ENCODE measurements around the gene NECAB3.

NECAB3 gene

GRCh38 chr20:33696448-33696847 is 22.2 kb upstream of the NECAB3 start:
- DNase-seq (ENCODE audit: low read depth), result no peak

DNA sequence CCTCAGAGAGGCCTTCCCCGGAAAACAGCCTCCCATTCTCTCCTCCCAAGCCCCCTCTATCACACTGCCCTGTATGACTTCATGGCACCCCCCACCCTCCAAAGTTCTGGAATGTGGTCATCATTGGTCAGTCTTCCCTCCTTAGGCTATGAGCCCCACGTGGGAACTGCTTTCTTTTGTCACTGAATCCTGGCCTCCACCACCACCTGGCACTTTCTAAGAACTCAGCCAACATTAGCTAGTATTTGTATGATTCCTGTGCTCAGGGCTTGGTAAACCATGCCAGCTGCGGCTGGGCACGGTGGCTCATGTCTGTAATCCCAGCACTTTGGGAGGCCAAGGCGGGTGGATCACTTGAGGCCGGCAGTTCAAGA is 20.4 kb upstream of the NECAB3 start:
- no peak for DNase-seq (ENCODE audit: low read depth)

DNA sequence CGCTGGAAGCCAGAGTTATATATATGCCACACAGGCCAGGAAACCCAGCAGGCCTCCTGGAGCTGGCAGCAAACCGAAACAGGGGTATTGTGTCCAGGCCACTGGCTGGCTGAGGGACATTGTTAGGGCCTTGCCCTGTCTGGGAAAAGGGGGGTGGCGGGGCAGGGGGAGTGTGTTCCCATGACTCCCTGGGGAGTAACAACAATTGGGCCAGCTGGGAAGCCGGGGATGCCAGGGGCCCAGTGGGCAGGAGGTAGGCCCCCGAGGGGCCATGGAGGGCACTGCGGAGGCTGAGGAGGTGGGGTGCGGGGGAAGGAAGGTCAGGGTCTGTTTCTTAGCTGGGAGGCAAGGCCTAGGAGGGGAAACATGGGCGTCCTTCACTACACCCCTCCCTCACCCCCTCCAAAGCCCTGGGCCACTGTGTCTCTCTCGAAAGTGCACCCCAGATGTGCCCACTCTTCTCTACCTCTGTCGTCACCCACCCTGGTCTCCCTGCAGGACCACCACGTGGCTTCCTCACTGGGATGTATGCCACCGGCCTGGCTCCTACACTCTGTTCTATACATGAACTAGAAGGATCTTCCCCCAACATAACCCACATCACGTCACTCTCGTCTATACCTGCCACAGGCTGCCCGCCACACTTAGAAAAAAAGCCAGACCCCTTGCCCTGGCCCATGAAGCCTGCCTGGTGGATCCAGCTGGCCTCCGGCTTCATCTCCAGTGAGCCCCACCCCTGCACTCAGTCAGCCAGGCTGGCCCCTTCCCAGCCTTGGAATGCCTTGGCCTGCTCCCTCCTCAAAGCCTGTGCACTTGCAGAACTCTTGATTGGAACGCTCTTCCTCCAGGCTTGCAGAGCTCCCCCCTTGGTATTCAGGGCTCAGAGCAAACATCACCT is 19.8 kb upstream of the NECAB3 start:
- no peak for DNase-seq (ENCODE audit: low read depth)

DNA sequence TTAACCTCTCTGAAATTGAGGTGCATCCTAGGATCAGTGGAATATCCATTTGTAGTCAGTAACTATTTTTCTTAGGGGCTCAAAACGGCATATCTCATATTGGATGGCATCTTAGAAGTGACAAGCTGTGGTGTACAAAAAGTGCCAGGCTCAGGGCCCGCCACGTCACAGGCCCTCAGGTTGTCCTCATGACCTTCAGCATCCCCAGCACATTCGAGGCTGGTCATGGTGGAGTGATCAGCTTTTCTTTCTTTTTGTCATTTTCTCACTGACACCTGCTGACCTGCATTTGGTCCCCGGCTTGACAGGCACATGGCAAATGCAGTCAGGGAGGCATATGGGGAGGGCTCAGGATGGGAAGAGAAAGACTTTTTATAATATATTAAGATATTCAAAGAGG is 19.1 kb upstream of the NECAB3 start:
- DNase-seq (ENCODE audit: low read depth), result no peak

DNA sequence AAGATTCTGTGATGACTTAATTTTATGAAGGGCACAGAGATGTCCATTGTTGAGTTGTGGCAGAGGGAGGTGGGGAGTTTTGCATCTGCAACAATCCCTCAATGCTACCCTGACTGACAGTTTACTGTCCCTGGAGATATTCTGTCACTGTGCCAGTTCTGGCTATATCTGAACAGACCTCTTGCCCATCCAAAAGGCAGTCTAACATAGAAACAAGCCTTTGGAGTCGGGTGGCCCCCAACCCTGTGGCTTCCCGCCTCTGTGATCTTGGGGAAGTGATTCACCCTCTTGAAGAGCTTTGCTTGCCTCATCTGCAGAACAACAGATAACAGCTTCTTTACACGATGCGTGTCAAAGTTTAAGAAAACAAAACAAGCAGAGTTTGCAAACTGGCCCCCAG is 15.7 kb upstream of the NECAB3 start:
- peak; percentile 29 for DNase-seq (ENCODE audit: low read depth)

DNA sequence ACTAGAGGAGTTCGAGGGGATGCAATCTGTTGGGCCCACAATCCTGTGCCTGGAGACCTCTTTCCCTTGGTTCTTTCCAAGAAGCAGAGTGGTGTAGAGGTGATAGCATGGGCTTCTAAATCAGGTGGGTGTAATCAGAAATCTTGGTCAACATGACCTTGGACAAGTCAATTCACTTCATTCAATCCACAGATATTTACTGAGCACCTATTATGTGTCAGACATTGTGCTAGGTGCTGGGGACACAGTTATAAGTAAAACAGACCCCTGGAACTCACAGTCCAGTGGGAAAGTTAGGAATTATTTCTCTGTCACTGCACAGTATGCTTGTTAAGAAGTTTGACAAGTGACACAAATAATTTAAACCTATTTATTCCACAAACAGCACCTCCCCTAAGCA is 15.3 kb upstream of the NECAB3 start:
- DNase-seq (ENCODE audit: low read depth), result no peak

- DNase-seq (ENCODE audit: low read depth), result no peak
These were observed 14.8 kb upstream of the NECAB3 start for GRCh38 chr20:33688938-33689424.

GRCh38 chr20:33687993-33688937 is 14.0 kb upstream of the NECAB3 start:
- no peak for DNase-seq (ENCODE audit: low read depth)

- no peak for DNase-seq (ENCODE audit: low read depth)
These were observed 13.2 kb upstream of the NECAB3 start for GRCh38 chr20:33687370-33687915.

- DNase-seq (ENCODE audit: low read depth), result no peak
These were observed 12.7 kb upstream of the NECAB3 start for GRCh38 chr20:33686984-33687366.

DNA sequence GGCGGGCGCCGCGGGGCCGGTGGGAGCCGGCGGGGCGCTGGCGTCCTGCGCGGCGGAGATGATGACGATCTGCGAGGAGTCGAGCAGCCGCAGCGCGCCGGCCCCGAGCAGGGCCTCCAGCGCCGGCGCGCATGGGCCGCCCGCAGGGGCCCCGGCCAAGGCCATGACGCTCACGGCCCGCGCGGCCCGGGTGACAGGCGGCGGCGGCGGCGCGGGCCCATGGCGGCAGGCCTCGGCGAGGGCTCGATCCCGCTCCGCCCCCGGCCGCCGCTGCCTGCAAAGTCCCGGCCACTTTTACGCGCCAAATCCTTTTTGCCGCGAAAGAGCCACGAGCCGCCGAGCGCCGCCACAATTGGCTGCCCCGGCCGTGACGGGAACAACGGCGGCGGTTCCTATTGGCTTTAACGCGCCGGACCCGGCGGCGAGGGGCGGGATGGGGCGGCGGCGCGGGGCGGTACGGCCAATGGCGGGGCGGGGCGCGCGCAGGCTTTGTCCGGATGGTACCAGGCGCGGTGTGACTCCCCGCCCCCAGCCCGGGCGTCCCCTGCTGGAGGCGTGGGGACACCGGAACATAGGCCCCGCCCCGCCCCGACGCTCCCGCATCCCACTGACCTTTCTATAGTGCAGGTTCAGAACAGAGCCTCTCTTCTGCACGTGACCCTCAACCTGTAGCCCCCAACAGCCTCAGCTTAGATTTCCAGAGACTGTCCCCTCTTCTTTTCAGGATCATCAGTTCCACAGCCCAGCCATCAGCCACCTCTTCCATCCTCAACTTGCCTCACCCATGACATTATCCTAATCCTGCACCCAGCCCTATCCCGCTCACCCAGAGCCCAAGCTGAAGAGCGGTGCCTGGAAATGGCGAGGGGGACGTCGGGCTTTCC is 12.1 kb upstream of the NECAB3 start, which contains the start of gene E2F1:
Gene E2F1, minus strand, starts transcription at position 286 of the 884 bp plus-strand sequence. Its CDS starts 121 bp downstream, at position 165.
- peak; percentile 95 for DNase-seq (ENCODE audit: low read depth)

GRCh38 chr20:33685328-33686099 is 11.3 kb upstream of the NECAB3 start:
- peak; percentile 60 for DNase-seq (ENCODE audit: low read depth)

DNA sequence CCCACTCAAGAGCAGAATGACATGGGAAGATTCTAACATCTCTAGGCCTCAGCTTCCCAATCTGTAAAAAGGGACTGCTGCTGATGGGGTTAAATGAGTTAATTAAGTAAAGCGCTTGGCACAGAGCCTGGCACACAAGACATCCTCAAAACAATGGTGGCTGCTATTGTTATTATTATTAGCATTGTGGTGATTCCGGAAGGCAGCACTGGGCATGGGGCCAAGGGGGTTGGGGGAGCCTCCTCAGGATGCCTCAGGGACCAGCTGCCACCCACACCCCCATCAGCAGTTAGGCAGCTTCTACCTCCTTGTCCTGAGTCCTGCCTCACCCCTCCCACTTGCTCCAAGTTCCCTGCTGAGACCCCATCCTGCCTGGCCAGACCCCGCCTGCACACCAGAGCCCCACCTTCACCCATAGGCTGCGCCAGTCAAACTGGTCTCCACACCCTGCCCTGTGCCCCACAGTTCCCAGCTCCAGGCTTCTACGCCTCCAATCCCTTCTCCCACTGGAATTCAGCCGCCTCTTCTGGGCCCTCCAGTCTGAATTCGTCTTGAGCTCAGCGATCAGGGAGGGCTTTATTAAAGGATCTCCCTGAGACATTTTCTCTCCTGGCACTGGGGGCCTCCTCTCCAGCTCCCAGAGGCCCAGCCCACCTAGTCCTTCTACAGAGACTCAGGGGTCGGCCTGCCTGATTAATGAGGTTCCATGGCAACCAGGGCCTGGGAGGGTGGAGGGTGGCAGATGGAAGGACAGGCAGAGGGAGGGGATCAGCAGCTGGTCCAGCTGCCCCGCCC is 10.5 kb upstream of the NECAB3 start:
- no peak for DNase-seq (ENCODE audit: low read depth)

DNA sequence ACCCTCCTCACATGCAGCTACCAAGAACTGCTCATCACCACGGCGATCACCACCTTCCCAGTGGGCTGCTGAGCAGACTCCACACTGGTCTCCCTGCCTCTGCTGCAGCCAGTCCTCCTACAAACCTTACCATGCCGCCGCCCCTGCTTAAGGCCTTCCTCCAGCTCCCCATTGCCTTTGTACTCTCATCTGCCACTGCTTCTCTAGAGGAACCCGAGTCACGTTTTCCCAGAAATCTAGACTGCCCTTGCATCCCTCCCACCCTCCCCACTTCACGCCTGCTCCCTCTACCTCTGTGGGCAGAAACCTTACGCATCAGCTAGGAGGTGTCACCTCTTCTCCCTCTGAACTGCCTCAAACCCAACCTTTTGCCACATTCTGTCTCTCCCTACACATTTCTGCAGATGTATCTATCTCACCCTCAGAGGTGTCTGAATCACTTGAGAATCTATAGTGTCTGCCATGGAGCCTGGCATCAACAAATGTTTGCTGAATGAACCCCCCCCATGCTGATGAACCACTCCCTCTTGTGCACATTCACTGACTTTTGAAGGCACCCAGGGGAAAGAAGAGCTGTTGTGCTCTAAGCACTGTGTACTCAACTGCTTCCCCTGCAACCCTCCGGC is 7.6 kb upstream of the NECAB3 start:
- DNase-seq (ENCODE audit: low read depth), result no peak

GRCh38 chr20:33681288-33681687 is 7.1 kb upstream of the NECAB3 start:
- DNase-seq (ENCODE audit: low read depth), result no peak

GRCh38 chr20:33680686-33681085 is 6.5 kb upstream of the NECAB3 start:
- DNase-seq (ENCODE audit: low read depth), result no peak

DNA sequence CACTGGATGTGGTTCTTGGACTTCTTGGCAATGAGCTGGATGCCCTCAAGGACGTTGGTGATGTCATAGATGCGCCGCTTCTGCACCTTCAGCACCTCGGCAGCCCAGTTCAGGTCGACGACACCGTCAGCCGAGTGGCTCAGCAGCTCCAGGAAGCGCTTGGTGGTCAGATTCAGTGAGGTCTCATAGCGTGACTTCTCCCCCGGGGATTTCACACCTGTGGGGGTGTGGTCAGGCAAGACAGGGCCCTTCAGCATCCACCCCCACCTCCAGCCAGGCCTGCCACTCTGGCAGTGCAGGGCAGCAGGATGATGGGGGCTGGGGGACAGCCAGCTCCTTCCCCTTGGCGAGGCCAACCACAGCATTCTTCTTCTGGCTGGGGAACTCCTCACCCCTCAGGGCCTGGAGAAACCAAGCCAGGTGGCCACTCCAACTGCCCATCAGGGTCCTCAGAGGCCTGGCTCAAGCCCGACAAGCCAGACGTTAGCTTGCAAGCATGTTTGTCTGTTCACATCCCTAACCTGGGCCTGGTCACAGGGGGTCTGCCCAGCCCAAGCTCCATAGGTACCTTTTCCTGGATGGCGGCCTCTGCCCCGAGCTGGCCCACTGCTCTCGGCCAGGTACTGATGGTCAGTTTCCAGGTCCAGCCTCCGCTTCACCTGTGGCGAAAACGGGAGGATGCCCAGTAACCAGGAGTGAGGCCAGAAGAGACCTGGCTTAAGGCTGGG is 5.7 kb upstream of the NECAB3 start:
- DNase-seq (ENCODE audit: low read depth), result peak; percentile 11

- DNase-seq (ENCODE audit: low read depth), result no peak
These were observed 3.9 kb upstream of the NECAB3 start for GRCh38 chr20:33677991-33678702.

Measured in stimulated activated CD8-positive, alpha-beta memory T cell treated with anti-CD3 and anti-CD28 coated beads, Interleukin-4, amount 100 ng/mL, for 24 hours (primary cell).